Lung (tissue), 12 donors: Measurements from ENCODE around the gene PPID. TPM values are rescaled to one million over a fixed set of nuclear protein-coding genes. Genes with fewer than 3 reads are reported as not detected.
A peak's percentile ranks its signal among the peaks of the same experiment; 100 is the strongest.

Experiments used
- ATAC-seq: fragments of 200-7000 bp; cut with Tn5 transposase; one replicate; pipeline ENCODE4 v1.9.1; 2020; ENCODE audit warnings: moderate number of reproducible peaks; ENCODE audit not compliant: insufficient read depth, low FRiP score
- DNase-seq, 3 donors: peaks; one replicate each; pipeline ENCODE4 v3.0.0-alpha.2; 2013 to 2017
- H3K27ac ChIP-seq, 2 donors: one replicate each; pipeline ENCODE4 v1.5.1; 2013; ENCODE audit warnings: mild to moderate bottlenecking in 2 of 2, moderate library complexity in 2 of 2, control low read depth in 1 of 2, inconsistent platforms in 1 of 2, low read depth in 1 of 2, low read length in 1 of 2
- H3K27me3 ChIP-seq, 3 donors: one replicate each; pipeline ENCODE4 v1.5.1; 2013; ENCODE audit warnings: low read length in 2 of 3; ENCODE audit not compliant: control insufficient read depth in 3 of 3, insufficient read depth in 3 of 3
- H3K36me3 ChIP-seq, 4 donors: one replicate each; pipeline ENCODE4 v1.5.1; 2013; ENCODE audit warnings: low read length in 4 of 4, mild to moderate bottlenecking in 1 of 4, moderate library complexity in 1 of 4; ENCODE audit not compliant: control insufficient read depth in 4 of 4, insufficient read depth in 4 of 4
- H3K4me1 ChIP-seq, 5 donors: one replicate each; pipeline ENCODE4 v1.5.1; 2013; ENCODE audit warnings: low read length in 5 of 5, mild to moderate bottlenecking in 2 of 5, moderate library complexity in 1 of 5; ENCODE audit not compliant: control insufficient read depth in 5 of 5, insufficient read depth in 5 of 5
- H3K4me3 ChIP-seq: one replicate; pipeline ENCODE4 v1.5.1; 2013; ENCODE audit warnings: mild to moderate bottlenecking, control low read depth, moderate library complexity
- H3K9ac ChIP-seq, 2 donors: one replicate each; pipeline ENCODE4 v1.5.1; 2013; ENCODE audit warnings: low read length in 2 of 2, control low read depth in 1 of 2; ENCODE audit not compliant: insufficient read depth in 1 of 2
- H3K9me3 ChIP-seq, 4 donors: one replicate each; pipeline ENCODE4 v1.5.1; 2013; ENCODE audit warnings: low read length in 3 of 4, mild to moderate bottlenecking in 1 of 4, moderate library complexity in 1 of 4; ENCODE audit not compliant: control insufficient read depth in 4 of 4, insufficient read depth in 3 of 4
- CTCF ChIP-seq: IDR thresholded peaks from 2 replicates; pipeline ENCODE4 v1.5.1; 2012; ENCODE audit warnings: mild to moderate bottlenecking; ENCODE audit errors: control extremely low read depth, extremely low read depth
- WGBS, 2 donors: extraction: QIAGEN DNeasy Blood & Tissue Kit; methylation state at CpG; one replicate each; pipeline ENCODE4 v1.1.7; 2013; 5-methylcytosine and 5-hydroxymethylcytosine counted together
- polyA plus RNA-seq, 2 donors: library from polyadenylated mRNA; stranded (reverse); fragments of 200-250 nt; gene quantifications; one replicate each; pipeline ENCODE4 v1.2.1, GENCODE V29; 2013
- total RNA-seq, 2 donors: library from RNA; depleted of rRNA in 1 of 2; stranded (reverse); fragments of >200 nt in 1 of 2; gene quantifications; one replicate each; pipeline ENCODE4 v1.2.1, GENCODE V29; 2014 to 2021
- donor health status: control.
- donor health status: control.
- donor health status: Bipolar disorder and iron deficiency.
- donor health status: healthy.
- donor health status: DM: yes; HTN: yes; CAD: no.

PPID gene
- total and polyA plus RNA-seq, 4 donors = 14.7 to 39.0 (median 21.3) TPM

DNA sequence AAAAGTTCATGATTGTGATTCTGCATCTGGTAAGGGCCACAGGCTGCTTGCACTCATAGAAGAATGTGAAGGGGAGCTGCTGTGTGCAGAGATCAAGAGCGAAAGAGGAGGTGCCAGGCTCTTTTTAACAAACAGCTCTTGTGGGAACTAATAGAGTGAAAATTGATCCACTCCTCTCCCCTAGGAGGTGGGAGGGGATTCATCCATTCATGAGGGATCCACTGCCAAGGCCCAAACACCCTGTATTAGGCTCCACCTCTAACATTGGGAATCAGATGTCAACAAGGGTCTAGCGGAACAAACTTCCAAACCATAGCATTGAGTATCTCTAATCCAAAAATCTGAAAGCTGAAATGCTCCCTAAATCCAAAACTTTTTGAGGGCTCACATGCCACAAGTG, 16.4 kb upstream of the PPID start:
- H3K27me3 ChIP-seq = no peaks in the 10 kb centered on the region
- no peak overlapping the region for H3K9ac ChIP-seq
- H3K4me3 ChIP-seq = no peak overlapping the region
- WGBS, 2 donors = 94 to 95% methylated on average over 2 of the region's 2 CpGs
- H3K4me1 ChIP-seq = no peaks in the 10 kb centered on the region
- H3K36me3 ChIP-seq = no peaks in the 10 kb centered on the region
- TF ChIP-seq CTCF = no peak
- ATAC-seq (no peak), DNase-seq (no peak)
- H3K27ac ChIP-seq = no peak overlapping the region
- no peaks in the 10 kb centered on the region for H3K9me3 ChIP-seq

- H3K36me3 ChIP-seq = no peaks in the 10 kb centered on the region
- ATAC-seq = no peak
- no peak overlapping the region for H3K27ac ChIP-seq
- H3K9ac ChIP-seq = no peak overlapping the region
- no peak for DNase-seq
- no peaks in the 10 kb centered on the region for H3K9me3 ChIP-seq
- no peaks in the 10 kb centered on the region for H3K27me3 ChIP-seq
- H3K4me1 ChIP-seq = no peaks in the 10 kb centered on the region
- WGBS, 2 donors = 98 to 99% methylated on average over 2 of the region's 2 CpGs
- no peak for TF ChIP-seq CTCF
- H3K4me3 ChIP-seq = no peak overlapping the region
These were observed 15.7 kb upstream of the PPID start for GRCh38 chr4:158738866-158739265.

- ATAC-seq = peak; percentile 47
- Histone ChIP-seq H3K27me3 (peaks cover 0 to 10% (median 5%) of the 10 kb centered on the region in 3 donors), H3K4me3 (no peak overlapping the region), H3K4me1 (no peaks in the 10 kb centered on the region), H3K9ac (no peak overlapping the region), H3K36me3 (no peaks in the 10 kb centered on the region), H3K9me3 (no peaks in the 10 kb centered on the region), H3K27ac (no peak overlapping the region)
- DNase-seq = peak; percentile 68 to 78 (median 72)
- 19 to 28% methylated on average over 5 of the region's 5 CpGs for WGBS, 2 donors
- TF ChIP-seq CTCF = peak; percentile 91
These were observed 6.7 kb upstream of the PPID start for GRCh38 chr4:158729716-158730559.
